ENCODE data around the gene CEP68.
"Not testable (repeated sequence)": the region's sequence is repeated elsewhere in the genome, so short reads cannot be mapped to it uniquely, and the experiment has no call there.

DNA sequence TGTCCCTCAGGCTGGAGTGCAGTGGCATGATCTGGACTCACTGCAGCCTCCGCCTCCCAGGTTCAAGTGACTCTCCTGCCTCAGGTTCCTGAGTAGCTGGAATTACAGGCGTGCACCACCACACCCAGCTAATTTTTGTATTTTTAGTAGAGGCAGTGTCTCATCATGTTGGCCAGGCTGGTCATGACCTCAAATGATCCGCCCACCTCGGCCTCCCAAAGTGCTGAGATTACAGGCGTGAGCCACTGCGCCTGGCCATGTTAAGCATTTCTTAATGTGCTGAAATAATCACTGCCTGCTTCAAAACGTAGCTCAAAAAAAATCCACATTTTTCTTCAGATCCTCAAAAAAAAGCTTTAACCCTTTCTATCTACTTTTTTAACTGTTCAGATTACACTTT is 69.2 kb downstream of the CEP68 start:
- TF ChIP-seq POLR2AphosphoS5 (IDR thresholded peaks at IDR 0.05): not testable (repeated sequence)
- TF ChIP-seq, protein P1, sequence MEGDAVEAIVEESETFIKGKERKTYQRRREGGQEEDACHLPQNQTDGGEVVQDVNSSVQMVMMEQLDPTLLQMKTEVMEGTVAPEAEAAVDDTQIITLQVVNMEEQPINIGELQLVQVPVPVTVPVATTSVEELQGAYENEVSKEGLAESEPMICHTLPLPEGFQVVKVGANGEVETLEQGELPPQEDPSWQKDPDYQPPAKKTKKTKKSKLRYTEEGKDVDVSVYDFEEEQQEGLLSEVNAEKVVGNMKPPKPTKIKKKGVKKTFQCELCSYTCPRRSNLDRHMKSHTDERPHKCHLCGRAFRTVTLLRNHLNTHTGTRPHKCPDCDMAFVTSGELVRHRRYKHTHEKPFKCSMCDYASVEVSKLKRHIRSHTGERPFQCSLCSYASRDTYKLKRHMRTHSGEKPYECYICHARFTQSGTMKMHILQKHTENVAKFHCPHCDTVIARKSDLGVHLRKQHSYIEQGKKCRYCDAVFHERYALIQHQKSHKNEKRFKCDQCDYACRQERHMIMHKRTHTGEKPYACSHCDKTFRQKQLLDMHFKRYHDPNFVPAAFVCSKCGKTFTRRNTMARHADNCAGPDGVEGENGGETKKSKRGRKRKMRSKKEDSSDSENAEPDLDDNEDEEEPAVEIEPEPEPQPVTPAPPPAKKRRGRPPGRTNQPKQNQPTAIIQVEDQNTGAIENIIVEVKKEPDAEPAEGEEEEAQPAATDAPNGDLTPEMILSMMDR (IDR thresholded peaks at IDR 0.05): not testable (repeated sequence)

Measured in transverse colon (tissue), 4 donors.